ENCODE results near the gene SLFN12L. TPM values are rescaled to one million over a fixed set of nuclear protein-coding genes. Genes with fewer than 3 reads are reported as not detected.
A peak's percentile ranks its signal among the peaks of the same experiment; 100 is the strongest.
"Not testable (repeated sequence)": the region's sequence is repeated elsewhere in the genome, so short reads cannot be mapped to it uniquely, and the experiment has no call there.

SLFN12L gene
- total RNA-seq, 1 donor from 2014 or later, result 0.92 TPM

DNA sequence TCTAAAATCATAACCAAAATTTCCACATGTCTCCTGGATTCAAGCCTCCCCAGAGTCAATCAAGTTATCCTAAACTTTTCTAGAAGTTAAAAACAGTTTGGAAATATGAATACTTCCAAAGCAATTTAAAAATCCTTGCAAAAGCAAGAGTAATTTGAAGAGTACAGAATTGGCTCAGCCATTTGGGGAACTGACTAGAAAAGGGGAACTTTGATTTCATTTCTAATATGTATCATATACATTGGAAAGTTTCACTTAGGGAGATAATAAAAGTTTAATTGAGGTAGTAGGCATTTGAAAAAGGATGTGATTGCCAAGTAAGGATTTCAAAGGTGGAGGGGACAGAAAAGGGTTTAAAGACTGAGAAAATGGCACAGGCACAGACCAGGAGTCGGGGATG lies 9.0 kb upstream of the SLFN12L start:
- intact Hi-C loops (cut with DNase I), result no loop called here
- no peak for DNase-seq (ENCODE audit: low spot score)

DNA sequence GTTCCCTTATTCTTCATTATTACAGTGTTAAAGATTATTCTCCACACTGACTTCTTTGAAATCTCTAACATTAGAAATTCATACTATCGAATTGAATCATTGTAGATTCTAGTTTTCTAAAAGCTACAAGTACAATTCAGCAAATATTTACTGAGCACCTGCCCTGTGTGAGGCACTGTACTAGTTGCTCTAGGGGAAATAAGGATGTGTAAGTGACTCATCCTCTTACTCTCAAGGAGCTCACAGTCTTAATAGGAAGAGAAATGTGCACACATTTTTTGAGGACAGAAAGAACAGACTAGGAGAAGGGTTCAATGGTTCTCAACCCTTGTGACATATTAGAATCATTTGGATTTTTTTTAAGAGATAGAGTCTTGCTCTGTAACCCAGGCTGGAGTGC lies 7.7 kb upstream of the SLFN12L start:
- DNase-seq (ENCODE audit: low spot score), result no peak
- intact Hi-C loops (cut with DNase I), result no loop called here

DNA sequence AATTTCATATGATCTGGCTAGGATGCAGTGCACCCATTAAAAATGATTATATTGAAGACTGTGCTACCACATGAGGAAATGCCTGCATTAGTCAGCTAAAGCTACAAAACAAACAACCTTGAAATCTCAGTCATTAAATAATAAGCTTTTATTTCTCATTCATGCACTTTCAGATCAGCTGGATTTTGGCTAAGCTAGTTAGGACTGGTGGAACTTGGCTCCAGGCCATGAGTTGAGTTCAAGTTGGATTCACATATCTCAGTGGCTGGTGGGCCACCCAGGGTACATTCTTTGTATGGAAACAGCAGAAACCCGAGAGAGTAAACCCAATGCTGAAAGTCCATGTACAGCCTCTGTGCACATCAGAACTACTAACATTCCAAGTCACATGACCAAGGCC lies 6.4 kb upstream of the SLFN12L start:
- no peak for DNase-seq (ENCODE audit: low spot score)
- intact Hi-C loops (cut with DNase I), result no loop called here

DNA sequence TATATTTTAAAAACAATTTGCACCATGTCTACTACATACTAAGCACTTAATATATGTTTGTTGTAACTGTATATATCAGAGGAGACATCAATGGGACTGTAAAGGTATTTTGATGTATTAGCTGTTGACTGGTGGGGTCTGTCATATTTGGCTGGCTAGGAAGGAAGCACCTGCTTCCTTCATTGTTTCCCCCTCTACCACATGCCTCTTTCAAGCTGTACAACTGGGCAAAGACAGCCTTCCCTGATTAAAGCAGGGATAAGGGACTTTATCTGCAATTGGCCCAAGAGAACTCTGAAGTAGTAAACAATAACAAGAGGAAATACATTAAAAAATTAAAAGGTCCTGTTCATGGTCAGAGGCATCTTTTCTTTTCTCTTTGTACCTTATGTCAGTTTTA lies 5.5 kb upstream of the SLFN12L start:
- DNase-seq (ENCODE audit: low spot score), result no peak
- intact Hi-C loops (cut with DNase I), result no loop called here

DNA sequence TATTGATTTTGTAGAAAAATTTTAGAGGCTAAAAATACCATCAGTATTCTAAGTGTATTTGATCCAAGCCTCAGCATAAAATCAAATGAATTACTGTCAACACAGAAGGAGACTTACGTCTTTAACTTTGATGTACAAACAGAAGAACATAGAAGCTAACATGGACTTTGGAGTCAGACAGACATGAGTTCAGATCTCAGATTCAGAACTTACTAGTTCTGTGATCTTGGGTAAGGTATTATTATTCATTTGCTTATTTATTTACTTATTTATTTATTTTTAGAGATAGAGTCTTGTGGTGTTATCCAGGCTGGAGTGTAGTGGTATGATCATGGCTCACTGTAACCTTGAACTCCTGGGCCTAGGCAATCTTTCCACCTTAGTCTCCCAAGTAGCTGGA lies 4.0 kb upstream of the SLFN12L start:
- intact Hi-C loops (cut with DNase I), result no loop called here
- no peak for DNase-seq (ENCODE audit: low spot score)

DNA sequence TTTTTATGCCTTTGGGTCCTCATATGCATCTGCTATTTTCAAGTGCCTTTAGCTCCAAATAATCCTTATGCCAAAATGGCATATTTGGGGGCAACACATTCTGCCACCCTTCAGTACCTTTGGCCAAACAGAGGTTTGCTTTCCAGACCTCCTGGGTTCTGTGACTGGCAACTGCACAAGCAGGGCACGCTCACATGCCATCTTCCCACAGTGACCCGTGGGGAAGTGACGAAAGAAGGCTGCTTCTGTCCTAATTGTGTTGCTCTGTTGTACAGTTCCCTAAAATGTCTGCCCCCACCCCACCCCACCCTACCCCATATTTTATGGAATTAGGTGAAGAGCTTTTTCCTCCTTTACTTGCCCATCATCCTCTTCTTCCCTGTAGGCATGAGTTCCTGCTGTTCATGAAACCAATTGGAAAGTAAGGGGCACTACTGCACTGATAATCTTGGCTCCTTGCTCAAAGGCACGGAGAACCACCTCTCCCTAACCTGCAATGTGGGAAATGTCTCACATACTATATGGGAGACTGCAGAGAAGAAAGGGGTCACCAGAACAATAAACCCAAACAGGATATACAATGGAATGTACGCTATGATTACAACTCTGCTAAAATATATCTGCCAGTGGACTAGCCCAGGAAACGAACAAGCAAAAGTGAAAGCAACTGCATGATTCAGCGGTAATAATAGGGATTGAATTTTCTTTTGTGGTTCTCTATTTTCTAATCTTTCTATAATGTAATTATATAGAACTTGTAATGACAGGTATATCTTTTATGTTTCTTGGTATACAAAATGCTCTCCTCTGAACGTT lies 3.3 kb upstream of the SLFN12L start:
- DNase-seq (ENCODE audit: low spot score), result peak; percentile 87
- intact Hi-C loops (cut with DNase I), result no loop called here

DNA sequence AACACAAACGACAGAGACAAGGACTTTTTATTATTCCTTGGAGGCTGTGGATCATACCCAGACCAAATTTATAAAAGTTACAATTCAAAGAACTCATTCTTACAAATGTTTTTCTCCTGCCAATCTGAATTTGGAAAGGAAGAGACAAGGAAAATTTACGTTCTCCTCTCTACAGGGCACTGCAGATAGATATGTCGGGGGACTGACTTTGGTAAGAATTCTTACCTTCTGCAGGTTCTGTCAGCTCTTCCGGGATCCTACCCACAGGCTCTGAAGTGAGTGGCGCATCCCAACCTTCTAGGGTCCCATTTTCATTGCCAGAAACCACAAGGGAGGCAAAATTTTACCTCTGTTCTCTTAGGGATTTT lies 2.2 kb upstream of the SLFN12L start:
- DNase-seq (ENCODE audit: low spot score), result no peak
- intact Hi-C loops (cut with DNase I), result loop anchor here (5.0 to 10.0 kb wide), 4 partner anchors 107 to 367 kb away; partner anchors contain the start of genes SLFN11, SLFN12 and SLFN5

DNA sequence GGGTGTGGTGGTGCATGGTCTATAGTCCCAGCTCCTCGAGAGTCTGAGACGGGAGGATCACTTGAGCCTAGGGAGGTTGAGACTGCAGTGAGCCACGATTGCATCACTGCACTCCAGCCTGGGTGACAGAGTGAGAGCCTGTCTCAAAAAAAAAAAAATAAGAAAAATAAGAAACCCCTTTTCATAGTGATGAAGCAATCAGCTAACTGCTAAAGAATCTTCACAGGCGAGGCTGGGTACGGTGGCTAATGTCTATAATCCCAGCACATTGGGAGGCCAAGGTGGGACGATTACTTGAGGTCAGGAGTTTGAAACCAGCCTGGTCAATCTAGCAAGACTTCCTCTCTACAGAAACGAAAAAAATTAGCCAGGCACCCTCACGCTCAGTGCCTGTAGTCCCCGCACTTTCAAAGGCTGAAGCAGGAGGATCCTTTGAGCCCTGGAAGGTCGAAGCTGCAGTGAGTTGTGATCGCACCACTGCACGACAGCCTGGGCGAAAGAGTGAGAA lies 760 bp downstream of the SLFN12L start:
- intact Hi-C loops (cut with DNase I), result loop anchor here (2.0 to 10.0 kb wide), 5 partner anchors 104 to 364 kb away; partner anchors contain the start of genes SLFN11, SLFN12 and SLFN5
- no peak for DNase-seq (ENCODE audit: low spot score)

DNA sequence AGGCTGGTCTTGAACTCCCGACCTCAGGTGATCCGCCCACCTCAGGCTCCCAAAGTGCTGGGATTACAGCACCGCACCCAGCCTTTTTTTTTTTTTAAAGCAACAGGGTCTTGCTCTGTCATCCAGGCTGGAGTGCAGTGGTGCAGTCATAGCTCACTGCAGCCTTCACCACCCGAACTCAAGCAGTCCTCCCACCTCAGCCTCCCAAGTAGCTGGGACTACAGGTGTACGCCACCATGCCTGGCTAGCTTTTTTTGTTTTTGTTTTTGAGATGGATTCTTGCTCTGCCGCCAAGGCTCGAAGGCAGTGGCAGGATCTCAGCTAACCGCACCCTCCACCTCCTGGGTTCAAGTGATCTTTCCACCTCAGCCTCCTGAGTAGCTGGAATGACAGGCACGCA lies 2.1 kb downstream of the SLFN12L start:
- intact Hi-C loops (cut with DNase I), result loop anchor here (5.0 to 10.0 kb wide), 4 partner anchors 103 to 363 kb away; partner anchors contain the start of genes SLFN11, SLFN12 and SLFN5

DNA sequence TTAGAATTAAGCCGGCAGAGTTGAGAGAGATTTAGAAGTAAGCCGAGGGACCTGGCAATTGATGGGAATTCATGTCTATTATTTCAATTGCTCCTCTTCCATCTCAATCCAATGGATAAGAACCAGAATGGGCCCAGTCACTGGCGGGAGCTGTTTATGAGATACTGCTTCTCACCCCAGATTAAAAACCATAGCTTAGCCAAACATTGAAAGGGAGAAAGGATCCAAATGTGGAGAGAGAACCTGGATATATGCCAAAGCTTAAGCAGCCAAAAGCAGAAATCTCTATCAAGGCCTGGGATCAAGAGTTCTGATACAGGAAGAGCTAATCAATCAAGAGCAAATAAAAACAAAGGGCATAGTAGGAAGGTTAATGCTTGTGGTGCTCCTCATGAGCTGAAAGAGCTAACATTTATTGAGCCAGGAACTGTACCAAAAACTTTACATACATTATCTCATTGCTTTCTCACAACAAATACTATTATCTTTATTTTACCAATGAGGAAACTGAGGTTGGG lies 2.8 kb downstream of the SLFN12L start:
- DNase-seq (ENCODE audit: low spot score), result no peak
- intact Hi-C loops (cut with DNase I), result loop anchor here (5.0 to 10.0 kb wide), 4 partner anchors 102 to 362 kb away; partner anchors contain the start of genes SLFN11, SLFN12 and SLFN5

More for the DNA sequence above, 2.1 kb downstream of the SLFN12L start:
- not testable (repeated sequence) for DNase-seq (ENCODE audit: low spot score)

DNA sequence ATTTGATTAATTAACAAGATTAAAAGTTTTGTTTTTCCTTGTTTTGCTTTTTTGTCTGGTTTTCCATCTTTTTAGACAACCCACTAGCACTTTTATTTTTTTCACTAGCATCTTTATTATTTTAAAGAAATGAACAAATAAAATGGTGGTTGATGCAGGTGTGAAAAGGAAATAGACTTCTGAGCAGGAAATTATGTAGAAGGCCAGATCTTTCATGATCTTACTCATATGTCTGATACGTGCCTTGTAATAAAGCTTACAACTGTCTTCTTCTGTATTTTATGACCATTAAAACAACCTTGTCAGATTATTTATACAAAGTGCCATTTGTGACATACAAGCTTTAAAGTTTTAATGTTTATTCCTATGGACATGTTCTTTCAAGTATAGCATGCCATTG lies 6.3 kb downstream of the SLFN12L start:
- no peak for DNase-seq (ENCODE audit: low spot score)
- intact Hi-C loops (cut with DNase I), result loop anchor here (10.0 kb wide), 1 partner anchor 156 kb away; the partner anchor contains the start of gene SLFN11

DNA sequence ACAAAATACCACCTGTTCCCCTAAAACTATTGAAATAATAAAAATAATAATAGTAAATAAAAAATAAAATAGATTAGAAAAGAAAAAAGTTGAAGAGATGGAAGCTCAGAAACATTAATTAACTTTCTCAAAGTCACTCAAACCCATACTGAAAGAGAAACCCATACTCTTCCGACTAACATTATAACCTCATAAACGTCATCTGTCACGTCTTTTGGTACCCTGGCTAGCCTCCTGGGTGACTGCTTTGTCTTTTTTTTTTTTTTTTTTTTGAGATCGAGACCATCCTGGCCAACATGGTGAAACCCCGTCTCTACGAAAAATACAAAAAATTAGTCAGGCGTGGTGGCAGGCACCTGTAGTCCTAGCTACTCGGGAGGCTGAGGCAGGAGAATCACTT lies 7.6 kb downstream of the SLFN12L start:
- intact Hi-C loops (cut with DNase I), result loop anchor here (10.0 kb wide), 1 partner anchor 155 kb away; the partner anchor contains the start of gene SLFN11
- no peak for DNase-seq (ENCODE audit: low spot score)

DNA sequence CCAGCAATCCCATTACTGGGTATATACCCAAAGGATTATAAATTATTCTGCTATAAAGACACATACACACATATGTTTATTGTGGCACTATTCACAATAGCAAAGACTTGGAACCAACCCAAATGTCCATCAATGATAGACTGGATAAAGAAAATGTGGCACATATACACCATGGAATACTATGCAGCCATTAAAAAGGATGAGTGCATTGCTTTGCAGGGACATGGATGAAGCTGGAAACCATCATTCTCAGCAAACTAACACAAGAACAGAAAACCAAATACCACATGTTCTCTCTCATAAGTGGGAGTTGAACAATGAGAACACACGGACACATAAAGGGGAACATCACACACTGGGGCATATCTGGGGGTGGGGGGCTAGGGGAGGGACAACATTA lies 8.2 kb downstream of the SLFN12L start:
- DNase-seq (ENCODE audit: low spot score); intact Hi-C loops (cut with DNase I): not testable (repeated sequence)

DNA sequence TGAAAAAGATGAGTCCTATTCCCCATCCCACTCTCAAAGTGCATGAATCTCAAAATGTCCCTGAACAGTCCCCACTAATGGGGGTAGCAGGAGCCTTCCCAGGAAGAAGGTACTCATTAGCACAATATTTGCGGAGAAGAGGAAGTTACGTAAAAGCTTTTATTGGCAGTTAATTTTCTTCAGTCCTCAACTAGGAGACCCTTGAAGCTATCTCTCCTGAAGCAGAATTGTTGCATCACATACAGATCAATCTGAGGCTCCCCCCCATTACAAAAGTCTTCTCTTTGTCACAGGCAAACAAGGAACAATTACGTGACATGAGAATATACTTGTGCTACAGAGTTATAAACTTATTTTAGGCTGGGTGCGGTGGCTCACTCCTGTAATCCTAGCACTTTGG lies 14.2 kb downstream of the SLFN12L start:
- intact Hi-C loops (cut with DNase I), result no loop called here
- no peak for DNase-seq (ENCODE audit: low spot score)

DNA sequence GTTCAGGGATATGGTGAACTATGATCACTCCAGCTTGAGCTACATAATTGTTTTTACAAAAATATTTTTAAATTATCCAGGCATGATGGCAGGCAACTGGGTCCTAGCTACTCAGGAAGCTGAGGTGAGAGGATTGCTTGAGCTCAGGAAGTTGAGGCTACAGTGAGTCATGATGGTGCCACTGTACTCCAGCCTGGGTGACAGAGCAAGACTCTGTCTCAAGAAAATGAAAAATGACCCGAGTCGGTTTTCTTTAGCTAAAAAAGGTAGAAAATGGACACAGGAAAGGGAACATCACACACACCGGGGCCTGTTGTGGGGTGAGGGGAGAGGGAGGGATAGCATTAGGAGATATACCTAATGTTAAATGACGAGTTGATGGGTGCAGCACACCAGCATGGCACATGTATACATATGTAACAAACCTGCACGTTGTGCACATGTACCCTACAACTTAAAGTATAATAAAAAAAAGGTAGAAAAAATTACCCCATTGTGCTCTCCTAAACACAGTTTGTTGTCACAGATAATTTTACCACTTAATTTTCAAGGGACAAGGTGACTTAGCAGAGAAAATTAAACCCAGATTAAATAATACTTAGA lies 15.7 kb downstream of the SLFN12L start:
- DNase-seq (ENCODE audit: low spot score); intact Hi-C loops (cut with DNase I): not testable (repeated sequence)

DNA sequence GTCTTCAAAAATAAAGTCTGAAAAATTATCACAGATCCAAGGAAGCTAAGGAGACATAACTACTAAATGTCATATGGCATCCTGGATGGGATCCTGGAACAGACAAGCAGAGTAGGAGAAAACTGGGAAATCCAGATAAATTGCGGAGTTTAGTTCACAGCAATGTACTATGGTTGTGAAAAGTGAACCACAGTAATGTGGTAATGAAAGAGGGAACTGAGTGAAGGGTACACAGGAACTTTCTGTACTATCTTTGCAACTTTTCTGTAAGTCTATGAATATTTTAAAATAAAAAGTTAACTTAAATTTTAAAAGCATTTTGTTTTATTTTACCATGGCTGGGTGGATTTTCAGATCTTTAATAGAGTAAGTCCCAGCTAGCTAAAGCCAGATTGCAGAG lies 16.3 kb downstream of the SLFN12L start:
- intact Hi-C loops (cut with DNase I), result no loop called here
- DNase-seq (ENCODE audit: low spot score), result no peak

DNA sequence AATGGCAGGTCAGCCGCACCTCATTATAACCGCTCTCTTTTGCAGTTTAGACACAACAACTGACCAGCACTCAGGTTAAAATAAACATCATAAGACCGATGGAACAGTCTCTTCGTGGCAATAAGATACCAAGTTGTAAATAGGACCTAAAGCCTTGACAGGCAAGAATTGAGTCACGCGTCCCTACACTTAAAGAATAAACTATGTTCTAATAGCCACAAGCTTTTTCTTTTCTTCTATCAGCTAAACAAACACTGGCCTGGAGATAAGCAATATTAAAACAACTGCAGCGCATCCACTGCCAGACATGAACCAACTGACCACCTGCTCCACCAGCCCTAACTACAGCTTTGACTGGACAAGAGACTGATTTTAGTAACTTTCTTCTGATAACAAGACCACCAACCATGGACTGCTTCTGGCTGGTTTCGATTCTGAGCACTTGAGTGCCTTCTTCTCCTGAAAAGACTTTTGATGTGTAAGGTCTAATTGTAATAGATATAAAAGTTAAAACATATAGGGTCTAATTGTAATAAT lies 17.5 kb downstream of the SLFN12L start:
- intact Hi-C loops (cut with DNase I), result no loop called here
- no peak for DNase-seq (ENCODE audit: low spot score)

DNA sequence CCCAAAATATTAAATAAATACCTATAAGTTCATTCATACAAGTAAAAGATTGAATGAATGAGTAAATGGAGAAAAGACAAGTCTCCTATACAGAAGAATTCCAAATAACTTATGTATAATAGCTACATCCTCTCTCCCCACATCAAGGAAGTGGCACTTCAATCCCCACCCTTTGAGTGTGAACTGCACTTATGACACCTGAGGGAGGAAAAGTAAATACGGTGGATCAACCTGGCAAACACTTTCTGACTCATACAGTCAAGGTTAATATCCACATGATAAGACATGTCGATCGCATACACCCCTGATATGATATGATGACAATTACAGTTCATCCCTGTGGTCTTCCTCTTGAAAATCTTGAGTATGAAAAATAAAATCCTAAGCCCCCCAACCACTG lies 18.0 kb downstream of the SLFN12L start:
- no peak for DNase-seq (ENCODE audit: low spot score)
- intact Hi-C loops (cut with DNase I), result no loop called here

DNA sequence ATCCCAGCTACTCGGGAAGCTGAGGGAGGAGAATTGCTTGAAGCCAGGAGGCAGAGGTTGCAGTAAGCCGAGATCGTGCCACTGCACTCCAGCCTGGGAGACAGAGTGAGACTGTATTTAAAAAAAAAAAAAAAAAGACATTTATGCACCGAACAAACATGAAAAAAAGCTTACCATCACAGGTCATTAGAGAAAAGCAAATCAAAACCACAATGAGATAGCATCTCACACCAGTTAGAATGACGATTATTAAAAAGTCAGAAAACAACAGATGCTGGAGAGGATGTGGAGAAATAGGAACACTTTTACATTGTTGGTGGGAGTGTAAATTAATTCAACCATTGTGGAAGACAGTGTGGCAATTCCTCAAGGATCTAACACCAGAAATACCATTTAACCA lies 19.0 kb downstream of the SLFN12L start:
- DNase-seq (ENCODE audit: low spot score); intact Hi-C loops (cut with DNase I): not testable (repeated sequence)

DNA sequence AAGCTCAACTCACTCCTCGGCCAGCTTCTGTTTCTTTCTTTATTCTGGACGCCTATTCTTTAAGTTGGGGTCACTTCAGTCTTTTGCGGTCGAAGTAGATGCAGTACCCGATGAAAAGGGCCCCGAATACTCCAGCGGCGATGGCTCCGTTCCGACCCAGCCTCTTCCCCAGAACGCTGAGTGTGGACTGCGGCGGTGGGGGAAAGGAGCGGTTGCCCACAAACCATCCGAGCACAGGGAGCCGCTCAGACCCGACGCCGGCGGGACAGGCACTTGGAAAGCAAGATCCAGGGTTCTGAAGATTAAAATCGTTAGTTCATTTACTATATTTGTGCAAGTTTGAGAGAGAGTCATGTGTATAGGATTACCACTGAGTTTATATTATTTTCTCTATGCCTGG lies 22.5 kb downstream of the SLFN12L start:
- no peak for DNase-seq (ENCODE audit: low spot score)
- intact Hi-C loops (cut with DNase I), result no loop called here
